ENCODE results near the gene ATP6V0D1.
"Not testable (repeated sequence)": the region's sequence is repeated elsewhere in the genome, so short reads cannot be mapped to it uniquely, and the experiment has no call there.

The ATP6V0D1 gene

DNA sequence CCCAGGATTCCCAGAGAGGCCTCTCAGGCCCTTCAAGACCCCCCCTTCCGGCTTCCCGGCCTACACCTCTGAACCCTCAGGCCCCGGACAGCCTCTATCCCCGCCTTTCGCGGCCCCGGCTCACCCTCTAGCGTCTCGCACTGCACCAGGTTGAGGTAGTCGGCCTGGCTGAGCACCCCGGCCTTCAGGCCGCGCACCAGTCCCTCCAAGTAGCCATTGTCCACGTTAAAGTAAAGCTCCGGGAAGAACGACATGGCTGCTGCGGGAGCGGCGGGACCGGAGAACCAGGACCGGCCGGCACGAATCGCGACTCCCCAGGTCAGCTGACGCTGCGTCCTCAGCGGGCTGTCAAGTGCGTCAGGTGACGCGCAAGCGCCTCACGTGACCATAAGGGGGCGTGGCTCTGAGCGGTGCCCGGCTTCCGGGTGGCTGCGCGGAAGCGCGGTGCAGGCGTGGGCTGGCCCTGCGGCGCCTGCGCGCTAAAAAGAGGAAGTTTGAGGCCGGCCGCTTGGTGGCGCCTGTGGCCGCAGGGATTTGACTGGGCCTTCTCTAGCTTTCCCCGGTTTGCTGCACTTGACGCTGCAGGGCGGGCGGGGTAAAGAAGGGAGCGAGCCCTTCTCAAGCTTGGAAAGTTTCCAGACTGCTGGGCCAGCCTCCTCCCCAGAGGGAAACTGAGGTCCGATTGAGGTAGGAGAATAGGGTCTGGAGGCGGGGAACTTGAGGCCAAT, at the start of gene ATP6V0D1:
ATP6V0D1 (minus strand) TSS at position 325 of the 728 bp plus-strand sequence; CDS start at position 254, 71 bp downstream.
- no peak for FAIRE-seq

DNA sequence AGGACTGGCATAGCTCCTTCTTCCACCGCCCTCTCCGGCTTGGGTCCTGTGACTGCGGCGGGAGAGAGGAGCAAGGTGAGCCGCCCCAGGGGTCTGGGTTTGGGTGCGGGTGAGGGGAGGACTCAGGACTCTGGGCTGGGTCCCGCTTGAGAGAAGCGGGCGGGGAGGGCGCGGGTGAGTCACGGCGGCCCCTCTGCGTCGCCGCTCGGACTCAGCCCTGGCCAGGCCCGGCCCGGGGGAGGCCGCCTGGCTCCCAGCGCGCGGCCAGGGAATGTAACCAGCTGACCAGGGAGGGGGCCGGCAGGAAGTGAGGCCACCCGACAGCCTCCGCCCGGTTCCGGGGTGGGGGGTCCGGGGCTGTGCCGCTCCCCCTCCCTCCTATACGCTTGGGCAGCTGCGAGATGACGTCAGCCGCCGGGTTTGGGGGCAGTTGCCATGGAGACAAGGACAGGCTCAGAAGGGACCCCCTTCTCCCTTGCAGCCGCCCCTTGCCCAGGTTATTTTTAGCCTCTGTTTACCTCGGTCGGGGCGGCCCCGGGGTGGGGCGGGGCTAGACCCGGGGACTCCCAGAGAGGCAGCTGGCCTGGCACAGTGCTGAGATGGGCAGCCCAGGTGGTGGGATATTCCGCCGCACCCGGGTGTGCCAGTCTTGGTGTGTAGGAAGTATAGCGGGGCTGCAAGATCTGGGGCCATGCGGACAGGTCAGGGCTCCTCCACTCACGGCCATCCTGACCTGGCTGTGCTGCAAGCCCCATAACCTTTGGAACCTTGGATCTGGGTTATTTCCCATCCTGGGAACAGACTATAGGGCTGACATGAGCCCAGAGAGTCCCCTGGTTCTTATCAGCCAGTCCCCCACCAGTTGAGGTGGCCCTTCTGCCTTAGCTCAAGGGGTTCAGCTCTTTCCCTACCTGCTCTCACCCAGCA, 49.3 kb upstream of the ATP6V0D1 start:
- no peak for FAIRE-seq

DNA sequence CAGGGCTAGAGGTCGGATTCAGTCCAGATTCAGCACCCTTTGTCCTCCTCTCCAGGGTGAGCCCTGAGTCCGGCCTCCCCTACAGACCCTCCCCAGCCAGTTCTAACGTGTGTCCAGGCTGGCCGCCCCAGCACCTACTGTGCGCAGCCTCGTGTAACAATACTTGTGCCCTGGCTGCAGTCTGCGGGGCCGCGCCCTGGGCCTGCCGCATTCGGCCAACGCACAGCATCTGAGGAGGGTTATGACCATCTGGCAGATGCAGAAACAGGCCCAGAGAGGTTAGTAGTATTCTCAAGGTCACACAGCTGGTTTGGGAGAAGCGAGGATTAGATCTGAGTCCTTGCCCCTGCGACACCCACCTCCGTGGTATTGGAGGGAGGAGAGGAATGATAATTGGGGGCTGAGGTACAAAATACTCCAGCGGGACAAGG, 48.6 kb upstream of the ATP6V0D1 start:
- FAIRE-seq = no peak

DNA sequence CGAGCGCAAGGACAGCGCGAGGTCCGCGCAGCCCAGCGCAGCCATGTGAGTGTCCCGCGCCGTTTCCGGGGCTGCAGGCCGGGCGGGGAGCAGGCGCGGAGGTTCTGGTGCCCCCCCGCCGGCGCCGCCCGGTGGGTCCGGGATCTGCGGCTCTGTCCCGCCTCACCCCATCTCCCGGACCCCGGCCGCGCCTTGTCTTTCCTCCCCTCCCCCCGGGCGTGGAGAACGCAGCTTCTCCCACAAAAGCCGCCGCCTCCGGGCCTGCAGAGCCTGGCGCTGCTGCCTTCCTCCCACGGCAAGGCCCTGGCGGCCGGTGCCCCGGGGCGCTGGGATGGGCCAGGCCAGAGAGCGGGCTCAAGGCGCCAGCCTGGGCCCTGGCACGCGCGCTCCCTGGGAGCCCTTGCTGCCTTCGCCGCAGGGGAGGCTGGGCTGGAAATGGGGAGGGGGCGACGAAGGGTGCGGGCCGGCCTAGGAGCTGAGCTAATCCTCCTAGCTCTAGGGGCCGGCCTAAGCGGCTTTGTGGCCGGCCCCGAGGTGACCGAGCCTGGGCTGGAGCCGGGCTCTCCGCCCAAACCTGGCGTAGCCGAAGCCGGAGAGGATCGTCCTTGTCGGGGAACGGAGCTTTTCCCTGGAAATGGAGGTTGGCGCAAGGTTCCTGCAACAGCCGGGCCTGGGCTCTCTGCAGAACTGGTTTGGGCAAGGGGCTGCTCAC, 48.1 kb upstream of the ATP6V0D1 start:
- FAIRE-seq = no peak

DNA sequence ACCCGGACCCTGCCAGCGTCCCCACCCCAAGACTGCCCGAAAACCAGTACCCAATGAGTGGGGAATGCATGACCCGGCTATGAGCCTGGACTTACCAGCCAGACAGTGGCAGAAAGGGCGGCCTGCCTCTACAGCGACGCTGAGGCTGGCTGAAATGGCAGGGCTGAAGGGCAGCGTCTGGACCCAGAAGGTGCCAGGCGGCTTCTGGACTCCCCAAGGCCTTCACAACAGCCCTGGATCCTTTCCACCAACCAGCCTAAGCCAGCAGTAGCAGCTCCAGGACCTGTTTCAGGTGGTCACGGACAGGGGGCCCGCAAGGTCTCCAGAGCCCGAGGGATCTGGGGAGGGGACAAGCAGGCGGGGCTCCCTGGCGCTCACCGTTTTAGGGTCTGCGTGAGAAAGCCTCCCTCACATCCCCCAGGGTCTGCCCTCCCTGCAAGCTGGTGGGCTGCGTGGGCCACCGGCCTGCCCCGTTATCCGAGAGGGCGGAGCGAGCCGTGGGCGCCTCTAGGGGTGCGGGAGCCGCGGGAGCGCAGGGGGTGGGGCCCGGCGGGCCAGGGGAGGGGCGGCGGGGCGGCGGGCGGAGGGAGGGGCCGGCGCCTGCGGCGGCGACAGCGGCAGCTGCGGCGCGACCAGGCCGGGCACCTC, 47.4 kb upstream of the ATP6V0D1 start, which contains the start of gene RIPOR1:
RIPOR1 (plus strand) TSS at position 608 of the 648 bp plus-strand sequence. CDS start 9,618 bp downstream, outside the sequence.
- no peak for FAIRE-seq

DNA sequence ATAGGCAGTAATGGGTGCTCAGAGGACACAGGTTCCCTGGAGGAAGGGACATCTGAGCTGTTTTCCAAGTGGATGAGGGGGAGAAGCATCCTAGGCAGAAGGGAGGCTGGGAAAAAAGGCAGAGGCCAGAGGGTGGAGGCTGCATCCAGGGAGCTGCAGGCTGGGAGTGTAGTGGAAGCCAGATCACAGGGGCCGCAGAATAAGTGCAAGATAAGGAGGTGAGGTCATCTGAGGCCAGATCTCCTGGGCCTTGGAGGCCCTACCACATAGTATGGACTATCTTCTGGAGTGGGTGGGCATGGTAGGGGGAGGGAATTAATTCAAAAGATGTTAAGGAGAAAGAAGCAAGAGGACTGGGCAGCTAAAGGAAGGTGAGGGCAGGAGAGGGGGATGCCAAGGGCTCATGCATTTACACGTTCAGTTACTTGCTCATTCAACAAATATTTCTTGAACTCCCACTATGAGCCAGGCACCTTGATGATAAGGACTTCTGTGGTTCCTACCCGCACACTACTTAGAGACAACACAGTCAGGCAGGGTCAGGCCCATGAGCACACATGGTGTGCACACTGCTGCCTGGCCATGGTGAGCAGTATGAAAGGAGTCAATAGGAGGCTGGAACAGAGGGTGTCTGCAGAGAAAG, 45.3 kb upstream of the ATP6V0D1 start:
- no peak for FAIRE-seq

DNA sequence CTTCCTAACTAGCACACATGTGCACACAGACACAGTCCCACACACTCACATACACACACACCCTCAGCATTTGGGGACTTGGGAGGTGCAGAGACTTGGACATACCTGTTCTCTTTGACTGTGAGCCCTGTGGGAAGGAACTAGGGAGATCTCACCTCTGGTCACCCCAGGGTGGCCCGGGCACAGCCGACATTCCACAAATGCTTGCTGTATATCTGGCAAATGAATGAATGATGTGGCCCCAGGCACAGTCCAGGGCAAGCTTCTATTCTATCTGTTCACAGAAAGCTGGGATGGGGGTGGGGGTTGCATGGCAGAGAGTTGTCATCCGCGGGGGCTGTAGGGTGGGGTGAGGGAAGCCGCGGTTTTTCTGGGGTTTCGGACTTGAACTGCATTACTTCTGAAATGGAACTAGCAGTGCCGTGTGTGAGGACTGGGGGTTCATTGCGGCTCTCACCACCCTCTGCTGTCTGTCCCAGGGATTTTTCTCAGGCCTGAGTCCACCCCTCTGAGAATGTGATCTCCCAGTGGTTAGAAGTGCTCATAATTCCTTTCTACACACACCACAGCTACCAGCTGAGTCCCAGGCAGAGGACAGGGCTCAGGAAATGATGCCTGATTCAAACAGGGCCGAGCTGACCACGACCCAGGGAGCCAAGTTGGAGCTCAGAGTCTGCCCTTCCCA, 44.4 kb upstream of the ATP6V0D1 start:
- FAIRE-seq = no peak

DNA sequence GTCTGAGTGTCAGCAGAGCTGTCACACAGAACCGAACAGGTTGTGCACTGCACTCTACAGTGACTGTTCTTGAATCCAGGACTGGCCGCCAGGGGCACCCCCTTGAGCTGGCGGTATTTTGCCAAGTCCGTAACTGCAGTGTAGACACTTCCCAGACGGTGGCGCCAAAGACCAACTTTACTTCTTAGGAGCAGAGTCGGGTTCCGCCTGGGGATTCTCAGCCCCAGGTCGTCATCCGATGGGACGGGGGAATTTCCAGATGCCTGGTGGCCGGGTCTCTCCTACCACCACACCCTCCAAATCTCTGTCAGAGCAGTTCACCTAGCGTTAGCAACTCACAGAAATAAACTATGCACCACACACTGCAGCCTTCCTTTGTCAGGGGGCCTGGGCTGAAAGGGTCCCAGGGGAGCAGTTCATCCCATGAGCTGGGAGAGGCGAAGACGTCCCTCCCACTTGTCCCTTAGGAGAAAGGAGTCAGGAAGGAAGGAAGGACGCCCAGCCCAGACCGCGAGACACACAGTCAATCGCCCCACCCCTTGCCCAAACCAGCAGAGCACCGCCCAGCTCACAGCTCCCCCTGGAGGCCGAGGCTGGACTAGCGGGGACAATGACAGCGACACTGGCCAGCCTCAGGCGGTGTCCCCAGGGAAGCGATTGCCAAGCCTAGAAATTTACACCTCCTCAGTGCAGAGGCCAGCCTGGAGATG, 40.3 kb upstream of the ATP6V0D1 start:
- no peak for FAIRE-seq

DNA sequence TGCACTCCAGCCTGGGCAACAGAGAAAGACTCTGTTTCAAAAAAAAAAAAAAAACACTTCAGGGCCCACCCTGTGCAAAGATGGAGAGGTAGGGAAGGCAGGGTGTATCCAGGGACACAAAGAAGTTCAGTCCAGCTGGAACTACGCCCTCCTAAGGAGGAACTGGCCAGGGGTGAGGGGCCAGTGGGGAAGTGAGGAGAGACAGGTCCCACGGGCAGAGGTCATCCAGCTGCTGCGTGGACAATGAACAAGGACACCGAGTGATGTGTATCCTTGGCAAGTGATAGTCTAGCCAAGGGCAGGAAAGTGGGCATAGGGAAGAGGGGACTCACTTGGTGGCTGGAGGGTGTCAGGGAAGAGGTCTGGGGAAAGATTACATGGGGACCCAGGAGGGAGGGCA, 38.3 kb upstream of the ATP6V0D1 start:
- FAIRE-seq = no peak

DNA sequence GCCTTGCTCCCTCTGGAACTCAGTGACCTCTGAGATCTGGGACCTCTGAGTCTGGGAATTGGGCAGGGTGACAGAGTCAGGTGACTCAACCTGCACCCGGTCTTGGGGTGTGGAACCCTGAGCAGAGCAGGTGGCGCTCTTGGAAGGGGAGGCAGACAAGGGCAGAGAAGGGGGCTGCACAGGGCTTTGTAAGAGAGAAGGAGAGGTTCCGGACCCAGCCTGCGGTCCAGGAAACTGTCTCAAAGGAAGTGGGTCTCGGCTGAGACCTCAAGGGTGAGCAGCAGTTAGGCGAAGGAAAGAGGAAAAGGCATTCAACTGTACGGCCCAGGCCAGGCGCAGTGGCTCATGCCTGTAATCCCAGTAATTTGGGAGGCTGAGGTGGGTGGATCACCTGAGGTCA, 37.7 kb upstream of the ATP6V0D1 start:
- FAIRE-seq = no peak

DNA sequence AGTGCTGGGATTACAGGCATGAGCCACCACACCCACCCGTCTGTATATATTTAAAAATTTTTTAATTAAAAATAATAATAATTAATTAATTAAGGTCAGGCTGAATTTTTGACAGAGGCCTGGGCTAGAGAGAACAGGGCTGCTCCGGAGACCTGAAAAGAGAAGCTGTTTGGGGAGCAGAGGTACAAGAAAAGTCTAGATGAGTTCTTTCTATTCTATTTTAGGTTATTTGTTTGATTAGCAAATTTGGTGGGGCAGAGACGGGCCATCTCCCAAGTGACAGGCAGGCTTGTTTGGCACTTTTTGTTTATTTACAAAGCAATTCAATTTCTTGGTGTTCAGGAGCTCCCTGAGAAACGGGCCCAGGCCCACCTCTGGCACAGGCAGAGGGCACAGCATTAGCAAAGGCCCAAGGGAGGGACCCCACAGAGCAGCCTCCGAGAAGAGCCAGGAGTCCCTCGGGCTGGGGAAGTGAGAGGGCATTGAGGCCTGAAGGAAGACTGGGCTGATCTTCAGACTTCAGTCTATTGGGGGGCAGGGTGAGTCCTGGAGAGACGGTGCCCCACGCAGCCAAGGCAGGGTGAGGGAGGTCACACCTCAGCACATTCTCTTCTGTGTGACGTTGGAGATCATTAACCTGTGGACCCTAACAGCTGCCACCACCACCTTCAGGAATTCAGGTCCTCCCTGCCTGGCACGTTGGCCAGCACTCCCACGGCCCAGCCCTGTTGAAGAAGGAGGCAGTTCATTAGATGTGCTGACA, 36.9 kb upstream of the ATP6V0D1 start:
- FAIRE-seq = no peak

DNA sequence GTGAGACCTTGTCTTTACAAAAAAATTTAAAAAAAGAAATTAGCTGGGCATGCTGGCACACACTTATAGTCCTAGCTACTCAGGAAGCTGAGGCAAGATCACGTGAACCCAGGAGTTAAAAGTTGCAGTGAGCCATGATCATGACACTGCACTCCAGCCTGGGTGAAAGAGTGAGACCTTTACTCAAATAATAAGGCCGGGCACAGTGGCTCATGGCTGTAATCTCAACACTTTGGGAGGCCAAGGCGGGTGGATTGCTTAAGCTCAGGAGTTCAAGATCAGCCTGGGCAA, 36.1 kb upstream of the ATP6V0D1 start:
- FAIRE-seq = no peak

DNA sequence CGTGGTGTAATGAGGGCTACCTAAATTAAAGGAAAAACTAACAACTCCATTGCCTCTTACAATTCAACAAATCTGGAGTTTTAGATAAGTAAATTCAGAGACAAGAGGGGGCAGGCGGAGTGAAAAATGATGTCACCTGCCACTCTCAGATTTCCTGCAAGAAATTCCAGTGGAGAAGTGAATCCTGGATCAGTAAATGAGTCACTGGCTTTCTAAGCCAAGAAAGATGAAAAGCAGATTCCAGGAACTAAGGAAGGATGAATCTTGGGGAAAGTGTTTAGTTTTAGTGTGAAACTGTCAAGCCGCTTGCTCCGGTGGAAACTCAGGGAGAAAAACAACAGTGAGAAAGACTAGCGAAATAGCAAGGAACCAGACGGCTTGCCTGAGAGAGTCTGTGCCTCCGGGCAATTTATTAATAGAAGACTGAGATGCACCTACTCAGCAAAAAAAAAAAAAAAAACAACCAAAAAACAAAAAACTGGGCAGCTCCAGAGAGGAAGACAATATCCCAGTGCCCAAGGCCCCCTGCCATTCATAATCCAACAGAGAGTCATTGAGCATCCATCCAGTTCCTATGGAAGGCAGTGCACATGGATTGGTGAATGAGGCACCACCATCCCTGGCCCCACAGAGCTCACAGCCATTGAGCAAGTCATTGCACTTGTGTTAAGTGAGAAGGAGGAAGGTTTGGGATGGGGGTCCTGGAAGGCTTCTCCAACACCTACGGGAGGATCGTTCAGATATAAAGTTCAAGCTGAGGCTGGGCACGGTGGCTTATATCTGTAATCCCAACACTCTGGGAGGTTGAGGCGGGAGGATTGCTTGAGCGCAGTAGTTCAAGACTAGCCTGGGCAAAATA, 35.6 kb upstream of the ATP6V0D1 start:
- FAIRE-seq = no peak

DNA sequence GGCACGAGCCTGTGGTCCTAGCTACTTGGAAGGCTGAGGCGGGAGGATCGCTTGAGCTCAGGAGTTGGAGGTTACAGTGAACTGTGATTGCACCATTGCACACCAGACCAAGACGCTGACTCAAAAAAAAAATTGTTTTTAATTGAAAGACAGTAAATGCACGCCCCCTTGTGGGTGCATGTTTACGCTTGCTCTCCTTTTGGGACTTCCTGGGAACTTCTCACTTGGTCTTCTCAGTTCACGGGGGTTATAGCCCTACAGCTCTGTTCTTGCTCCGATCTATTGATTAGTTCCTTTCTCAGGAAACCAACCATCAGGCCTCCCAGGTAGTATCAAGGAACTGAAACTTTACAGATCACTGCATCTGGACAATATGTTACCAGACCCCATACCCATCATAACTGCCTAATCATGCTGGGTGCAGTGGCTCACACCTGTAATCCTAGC, 33.4 kb upstream of the ATP6V0D1 start:
- no peak for FAIRE-seq

DNA sequence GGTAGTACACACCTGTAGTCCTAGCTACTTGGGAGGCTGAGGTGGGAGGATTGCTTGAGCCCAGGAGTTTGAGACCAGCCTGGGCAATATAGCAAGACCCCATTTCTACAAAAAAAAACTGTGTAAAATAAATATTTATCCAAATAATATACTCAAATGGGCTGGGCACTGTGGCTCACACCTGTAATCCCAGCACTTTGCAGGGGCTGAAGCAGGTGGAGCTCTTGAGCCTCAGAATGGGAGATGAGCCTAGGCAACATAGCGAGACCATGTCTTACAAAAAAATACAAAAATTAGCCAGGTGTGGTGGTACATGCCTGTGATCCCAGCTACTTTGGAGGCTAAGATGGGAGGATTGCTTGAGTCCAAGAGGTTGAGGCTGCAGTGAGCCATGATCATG, 32.9 kb upstream of the ATP6V0D1 start:
- FAIRE-seq = not testable (repeated sequence)

DNA sequence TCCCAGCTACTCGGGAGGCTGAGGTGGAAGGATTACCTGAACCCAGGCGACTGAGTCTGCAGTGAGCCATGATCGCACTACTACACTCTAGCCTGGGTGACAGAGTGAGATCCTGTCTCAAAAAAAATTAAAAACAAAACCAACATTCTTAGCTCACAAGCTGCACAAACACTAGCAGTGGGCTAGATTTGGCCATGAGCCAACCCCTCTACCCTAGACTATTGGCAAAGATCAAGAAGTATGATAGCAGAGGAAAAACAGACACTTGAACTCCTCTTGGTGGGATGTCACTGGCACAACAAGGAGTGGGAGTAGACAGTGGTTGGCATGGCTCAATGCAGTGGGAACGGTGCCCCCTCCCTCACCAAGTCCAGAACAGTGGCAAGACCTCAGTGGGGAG, 28.1 kb upstream of the ATP6V0D1 start:
- FAIRE-seq = no peak

DNA sequence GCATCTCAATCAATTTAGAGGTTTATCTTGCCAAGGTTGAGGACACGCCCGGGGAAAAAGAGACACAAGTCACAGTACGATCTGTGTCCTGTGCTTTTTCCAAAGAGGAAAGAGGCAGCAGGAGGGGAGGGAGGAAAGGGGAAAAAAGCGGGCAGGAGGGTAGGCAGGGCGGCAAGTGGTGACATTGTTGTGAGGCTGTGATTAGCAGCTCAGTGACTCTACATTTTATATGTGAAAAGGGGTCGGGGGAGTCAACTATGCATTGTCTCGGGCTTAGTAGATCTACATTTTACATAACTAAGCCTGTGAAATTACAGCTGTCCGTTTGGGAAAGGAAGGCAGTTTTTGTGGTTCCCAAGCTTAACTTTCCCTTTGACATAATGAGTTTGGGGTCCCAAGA, 25.5 kb upstream of the ATP6V0D1 start:
- FAIRE-seq = no peak

DNA sequence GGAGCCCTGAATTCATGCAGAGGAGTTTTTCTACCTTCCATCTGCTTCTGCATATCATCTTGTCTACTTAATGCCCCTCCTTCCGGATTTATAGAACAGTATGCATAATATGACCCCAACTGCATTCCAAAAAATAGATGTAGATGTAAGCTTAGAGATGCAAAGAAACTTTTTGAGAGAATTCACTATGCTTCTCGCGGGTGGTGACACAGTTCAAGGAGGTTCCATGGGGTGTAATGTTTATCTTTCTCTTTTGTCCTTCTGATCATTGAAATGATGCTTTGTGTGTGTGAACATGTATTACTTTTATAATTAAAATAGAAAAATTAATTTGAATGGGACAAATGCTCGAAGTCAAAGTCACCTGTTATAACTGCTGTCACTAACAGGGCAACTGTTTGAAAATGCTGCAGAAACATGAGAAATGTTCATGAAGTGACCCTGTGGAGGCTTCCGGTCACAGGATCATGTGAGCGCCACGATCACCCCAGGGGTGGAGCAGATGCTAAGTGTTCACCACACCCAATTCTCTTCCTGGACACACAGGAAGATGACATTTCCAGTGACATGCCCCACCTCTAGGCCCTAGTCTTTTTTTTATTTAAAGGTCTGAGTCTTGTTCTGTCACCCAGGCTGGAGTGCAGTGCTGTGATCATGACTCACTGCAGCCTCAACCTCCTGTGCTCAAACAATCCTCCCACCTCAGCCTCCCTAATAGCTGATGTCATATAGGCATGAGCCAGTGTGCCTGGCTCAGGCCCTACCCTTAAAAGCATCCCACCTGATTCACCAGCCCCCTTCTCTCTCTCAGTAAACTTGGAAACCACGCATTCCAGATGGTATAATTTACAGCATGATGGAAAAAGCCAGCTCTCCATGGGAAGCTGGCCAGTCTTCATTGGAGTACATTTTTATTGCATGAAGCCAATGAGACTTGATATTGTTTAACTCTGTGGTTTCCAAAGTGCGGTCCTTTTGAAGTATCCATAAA, 23.4 kb upstream of the ATP6V0D1 start:
- no peak for FAIRE-seq

All from colon (tissue), 2 donors.